GM19324 (cell line): ENCODE measurements around the gene PSME3.
"Not testable (repeated sequence)": the region's sequence is repeated elsewhere in the genome, so short reads cannot be mapped to it uniquely, and the experiment has no call there.

ENCODE experiments used
- ATAC-seq: cut with Tn5 transposase; IDR thresholded peaks from one replicate; pipeline ENCODE4 v1.9.1; 2021; ENCODE audit warnings: mild to moderate bottlenecking, moderate library complexity; ENCODE audit not compliant: unreplicated experiment, low FRiP score

The PSME3 gene

GRCh38 chr17:42872251-42872965 lies 39.2 kb downstream of the PSME3 start:
- no peak for ATAC-seq

- ATAC-seq, result no peak
These were observed 40.1 kb downstream of the PSME3 start for GRCh38 chr17:42873315-42873714.

- ATAC-seq, result not testable (repeated sequence)
These were observed 40.9 kb downstream of the PSME3 start for GRCh38 chr17:42873932-42874695.

- ATAC-seq, result no peak
These were observed 43.8 kb downstream of the PSME3 start for GRCh38 chr17:42877037-42877436.

GRCh38 chr17:42878123-42878880 lies 45.1 kb downstream of the PSME3 start:
- no peak for ATAC-seq

- ATAC-seq, result no peak
These were observed 45.9 kb downstream of the PSME3 start for GRCh38 chr17:42878924-42879595.

GRCh38 chr17:42879596-42879985 lies 46.4 kb downstream of the PSME3 start:
- ATAC-seq, result no peak

GRCh38 chr17:42880776-42881310 lies 47.6 kb downstream of the PSME3 start:
- ATAC-seq, result no peak

GRCh38 chr17:42881706-42882105 lies 48.5 kb downstream of the PSME3 start:
- ATAC-seq, result not testable (repeated sequence)

GRCh38 chr17:42882166-42882565 lies 49.0 kb downstream of the PSME3 start:
- ATAC-seq, result no peak

GRCh38 chr17:42883802-42884558 lies 50.8 kb downstream of the PSME3 start:
- ATAC-seq, result no peak

GRCh38 chr17:42885806-42886205 lies 52.6 kb downstream of the PSME3 start:
- not testable (repeated sequence) for ATAC-seq

- ATAC-seq, result no peak
These were observed 53.3 kb downstream of the PSME3 start for GRCh38 chr17:42886283-42887176.

- no peak for ATAC-seq
These were observed 56.6 kb downstream of the PSME3 start for GRCh38 chr17:42889809-42890208.

GRCh38 chr17:42891539-42892152 lies 58.4 kb downstream of the PSME3 start:
- no peak for ATAC-seq

GRCh38 chr17:42893359-42893758 lies 60.2 kb downstream of the PSME3 start:
- ATAC-seq, result no peak
